Esophagus muscularis mucosa (tissue), 4 donors: Measurements from ENCODE around the gene PCDH9. TPM values are rescaled to one million over a fixed set of nuclear protein-coding genes. Genes with fewer than 3 reads are reported as not detected.

ENCODE experiments used
- DNase-seq: peaks from one replicate; pipeline ENCODE4 v3.0.0-alpha.2; 2017; ENCODE audit errors: extremely low spot score
- H3K27ac ChIP-seq, 4 donors: fragments of 200-600 bp; sonication (generic); replicated peaks in 1 of 4; 1 replicate in 3 of 4; 2 replicates in 1 of 4; pipeline ENCODE4 v1.5.1; 2016 to 2019; ENCODE audit warnings: mild to moderate bottlenecking in 1 of 4
- H3K27me3 ChIP-seq, 4 donors: fragments of 200-600 bp; sonication (generic); one replicate each; pipeline versions ENCODE4 v1.5.1 to v1.6.0; 2016 to 2019
- H3K36me3 ChIP-seq, 4 donors: fragments of 200-600 bp; sonication (generic); one replicate each; pipeline ENCODE4 v1.5.1; 2016 to 2019
- H3K4me1 ChIP-seq, 4 donors: fragments of 200-600 bp; sonication (generic); one replicate each; pipeline ENCODE4 v1.5.1; 2016 to 2019
- H3K4me3 ChIP-seq, 4 donors: fragments of 200-600 bp; sonication (generic); 1 replicate in 2 of 4; 2 replicates in 2 of 4; pipeline ENCODE4 v1.5.1; 2016 to 2019; ENCODE audit warnings: mild to moderate bottlenecking in 4 of 4, moderate library complexity in 1 of 4
- H3K9me3 ChIP-seq, 4 donors: fragments of 200-600 bp; sonication (generic); 1 replicate in 3 of 4; 2 replicates in 1 of 4; pipeline ENCODE4 v1.5.1; 2016 to 2019
- CTCF ChIP-seq, 3 experiments: fragments of 200-600 bp in 2 of 3; fragments of 450-650 bp in 1 of 3; sonication (generic) in 2 of 3; IDR thresholded peaks; one replicate each; pipeline ENCODE4 v1.5.1; 2017 to 2019; ENCODE audit warnings: antibody characterized with exemption in 3 of 3, mild to moderate bottlenecking in 2 of 3, moderate library complexity in 1 of 3
- EP300 ChIP-seq: sonication (generic); formaldehyde crosslinking; IDR thresholded peaks from one replicate; pipeline ENCODE4 v1.6.1; 2017; ENCODE audit warnings: antibody characterized with exemption
- POLR2A ChIP-seq: fragments of 450-650 bp; IDR thresholded peaks from one replicate; pipeline ENCODE4 v1.6.1; 2017; ENCODE audit warnings: antibody characterized with exemption, moderate library complexity, mild to moderate bottlenecking, low read depth
- POLR2AphosphoS5 ChIP-seq, 2 donors: sonication (generic); formaldehyde crosslinking; IDR thresholded peaks; one replicate each; pipeline ENCODE4 v1.6.1; 2017; ENCODE audit warnings: antibody characterized with exemption in 2 of 2
- WGBS: methylation state at CpG from one replicate; pipeline ENCODE4 v1.1.5; 2018; 5-methylcytosine and 5-hydroxymethylcytosine counted together
- intact Hi-C: fragments of 100-400 bp; cut with DNase I; formaldehyde crosslinking; loops from one replicate; pipeline ENCODE4 v1.15.1; 2023
- total RNA-seq, 4 donors: library from RNA; depleted of rRNA; stranded (reverse); fragments of >200 nt; gene quantifications; one replicate each; pipeline versions ENCODE4 v1.1.0 to v1.2.1, GENCODE V29; 2016

PCDH9 gene
- total RNA-seq, 4 donors from 2014 or later, result 33.8 to 81.8 (median 49.1) TPM

- Histone ChIP-seq H3K4me3 (no peak overlapping the region), H3K27ac (no peak overlapping the region), H3K27me3 (no peaks in the 10 kb centered on the region), H3K9me3 (no peaks in the 10 kb centered on the region), H3K36me3 (no peaks in the 10 kb centered on the region), H3K4me1 (no peaks in the 10 kb centered on the region)
- no peak for DNase-seq
- 91% methylated on average over 1 of the region's 1 CpG for WGBS
- intact Hi-C loops, result no loop called here
- TF ChIP-seq POLR2A, result no peak
- TF ChIP-seq CTCF (IDR thresholded peaks at IDR 0.05), result no peak
- no peak for TF ChIP-seq EP300
- TF ChIP-seq POLR2AphosphoS5 (IDR thresholded peaks at IDR 0.05), result no peak
Measured at GRCh38 chr13:66391322-66391721, 838.8 kb downstream of the PCDH9 start.

- H3K4me3 ChIP-seq, result no peak overlapping the region
Measured at GRCh38 chr13:66378894-66379293, 851.2 kb downstream of the PCDH9 start.

GRCh38 chr13:66377569-66377968, 852.6 kb downstream of the PCDH9 start:
- Histone ChIP-seq H3K4me1 (no peaks in the 10 kb centered on the region), H3K36me3 (no peaks in the 10 kb centered on the region), H3K9me3 (no peaks in the 10 kb centered on the region), H3K27ac (no peak overlapping the region), H3K4me3 (no peak overlapping the region), H3K27me3 (no peaks in the 10 kb centered on the region)
- 48% methylated on average over 2 of the region's 2 CpGs for WGBS
- TF ChIP-seq EP300 (no peak), CTCF (IDR thresholded peaks at IDR 0.05) (no peak)
- no peak for DNase-seq
- intact Hi-C loops, result no loop called here

More at GRCh38 chr13:66378894-66379293, 851.2 kb downstream of the PCDH9 start:
- WGBS, result 89% methylated on average over 3 of the region's 3 CpGs
- Histone ChIP-seq H3K27ac (no peak overlapping the region), H3K4me1 (no peaks in the 10 kb centered on the region), H3K9me3 (no peaks in the 10 kb centered on the region), H3K36me3 (no peaks in the 10 kb centered on the region), H3K27me3 (no peaks in the 10 kb centered on the region)
- no peak for DNase-seq
- intact Hi-C loops, result no loop called here
- TF ChIP-seq CTCF (IDR thresholded peaks at IDR 0.05) (no peak), POLR2AphosphoS5 (IDR thresholded peaks at IDR 0.05) (no peak), POLR2A (no peak), EP300 (no peak)

GRCh38 chr13:66375756-66376155, 854.4 kb downstream of the PCDH9 start:
- Histone ChIP-seq H3K27me3 (no peaks in the 10 kb centered on the region), H3K9me3 (no peaks in the 10 kb centered on the region), H3K4me1 (no peaks in the 10 kb centered on the region), H3K27ac (no peak overlapping the region), H3K36me3 (no peaks in the 10 kb centered on the region), H3K4me3 (no peak overlapping the region)
- WGBS, result 83% methylated on average over 2 of the region's 2 CpGs
- TF ChIP-seq EP300, result no peak
- no peak for TF ChIP-seq POLR2AphosphoS5 (IDR thresholded peaks at IDR 0.05)
- no peak for TF ChIP-seq CTCF (IDR thresholded peaks at IDR 0.05)
- TF ChIP-seq POLR2A, result no peak
- intact Hi-C loops, result no loop called here
- no peak for DNase-seq

GRCh38 chr13:66369666-66370065, 860.5 kb downstream of the PCDH9 start:
- H3K36me3 ChIP-seq, result no peaks in the 10 kb centered on the region
- H3K27ac ChIP-seq, result no peak overlapping the region
- no peak overlapping the region for H3K4me3 ChIP-seq
- no peaks in the 10 kb centered on the region for H3K9me3 ChIP-seq
- intact Hi-C loops, result no loop called here
- DNase-seq, result no peak
- WGBS, result 81% methylated on average over 1 of the region's 1 CpG
- no peaks in the 10 kb centered on the region for H3K4me1 ChIP-seq
- TF ChIP-seq POLR2A (no peak), CTCF (IDR thresholded peaks at IDR 0.05) (no peak), EP300 (no peak), POLR2AphosphoS5 (IDR thresholded peaks at IDR 0.05) (no peak)
- H3K27me3 ChIP-seq, result no peaks in the 10 kb centered on the region
